D721Med (cell line): ENCODE data around the gene MYRIP.

Source experiments
- DNase-seq: peaks from one replicate; pipeline ENCODE4 v3.0.0; 2011; ENCODE audit warnings: low spot score; ENCODE audit not compliant: insufficient read length
- FAIRE-seq: peaks from 2 replicates; lab custom pipeline; 2011; peaks lifted over from hg19 to GRCh38; lab: Jason Lieb, UNC
- CTCF ChIP-seq: IDR thresholded peaks from 2 replicates; pipeline ENCODE4 v1.5.1; 2012; ENCODE audit warnings: mild to moderate bottlenecking, control low read depth; ENCODE audit not compliant: insufficient read depth; ENCODE audit errors: missing control alignments

MYRIP gene

GRCh38 chr3:39839484-39839883 is 30.1 kb downstream of the MYRIP start:
- DNase-seq (no peak), FAIRE-seq (no peak)
- TF ChIP-seq CTCF = no peak

DNA sequence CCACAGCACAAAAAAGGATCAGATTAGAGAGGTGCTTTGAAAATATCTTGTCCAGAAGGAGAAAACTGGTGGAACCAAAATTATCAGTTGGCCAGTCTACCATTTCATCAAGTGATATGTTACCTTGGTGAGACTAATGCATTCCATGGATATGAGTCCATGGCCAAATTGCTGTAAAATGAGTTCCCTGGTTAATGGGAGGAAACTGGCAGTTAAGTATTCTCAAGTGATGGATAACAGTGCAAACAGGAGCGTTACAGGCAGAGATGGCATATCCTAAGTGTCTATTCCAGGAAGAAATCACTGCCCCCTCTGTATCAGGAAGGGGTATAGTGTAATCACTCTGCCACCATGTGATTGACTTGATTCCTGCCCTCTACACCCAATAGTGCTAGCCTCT is 34.0 kb downstream of the MYRIP start:
- no peak for FAIRE-seq

GRCh38 chr3:39848365-39848764 is 39.0 kb downstream of the MYRIP start:
- no peak for DNase-seq
- no peak for FAIRE-seq
- no peak for TF ChIP-seq CTCF

More for the DNA sequence above, 34.0 kb downstream of the MYRIP start:
- TF ChIP-seq CTCF = no peak
- DNase-seq = no peak

DNA sequence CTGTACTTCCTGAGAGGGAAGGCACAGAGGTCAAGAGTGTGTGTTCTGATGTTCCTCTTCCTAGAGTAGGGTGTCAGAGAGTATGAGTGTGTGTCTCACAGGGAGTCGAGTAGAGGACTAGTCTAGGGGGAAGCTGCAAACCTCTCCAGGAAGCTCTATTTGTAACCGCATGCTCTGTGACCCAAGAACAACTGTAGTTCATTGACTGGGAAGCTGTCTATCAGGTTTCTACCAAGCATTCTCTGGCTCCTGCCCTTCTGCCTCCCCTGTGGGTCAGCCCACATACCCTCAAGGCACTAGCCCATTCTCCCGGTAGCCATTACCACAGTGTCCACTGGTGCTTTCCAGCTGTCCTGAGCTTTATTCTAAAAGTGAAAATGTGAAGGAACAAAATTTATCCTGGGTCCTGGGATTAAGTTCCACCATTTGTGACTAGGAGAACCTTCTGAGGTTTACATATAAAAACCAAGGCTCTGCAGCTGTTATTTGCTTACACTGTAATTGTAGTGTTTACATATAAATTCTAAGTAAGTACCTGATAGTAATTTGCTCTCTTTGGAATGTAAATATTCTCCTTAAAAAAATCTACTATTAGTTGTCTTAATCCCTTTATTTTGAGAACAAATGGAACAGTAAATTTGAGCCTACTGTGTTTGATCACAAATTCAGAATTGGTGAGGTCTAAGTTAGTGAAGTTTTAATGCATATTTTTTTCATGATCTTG is 40.7 kb downstream of the MYRIP start:
- no peak for TF ChIP-seq CTCF
- DNase-seq = no peak
- FAIRE-seq = no peak

- TF ChIP-seq CTCF = no peak
- DNase-seq = no peak
- no peak for FAIRE-seq
These were observed 41.3 kb downstream of the MYRIP start for GRCh38 chr3:39850716-39851032.

GRCh38 chr3:39855517-39855916 is 46.1 kb downstream of the MYRIP start:
- DNase-seq = no peak
- no peak for TF ChIP-seq CTCF
- no peak for FAIRE-seq

DNA sequence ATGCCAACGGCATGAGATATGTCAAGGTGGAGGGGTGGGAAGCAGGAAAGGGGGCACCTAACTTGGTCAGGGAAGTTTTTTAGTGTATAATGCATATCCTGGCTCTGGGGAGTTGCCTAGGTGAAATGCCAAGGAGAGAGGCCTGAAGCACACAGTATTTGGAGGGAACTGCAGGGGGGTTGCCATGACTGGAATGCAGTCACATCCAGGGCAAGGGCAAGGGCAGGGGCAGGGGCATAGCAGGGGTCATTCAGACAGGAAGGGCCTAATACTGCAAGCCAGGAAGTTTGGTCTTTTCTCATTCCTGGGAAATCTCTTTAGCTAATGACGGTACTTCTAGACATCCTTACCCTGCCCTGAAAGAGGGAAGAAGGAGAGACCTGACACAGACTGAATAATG is 60.5 kb downstream of the MYRIP start:
- FAIRE-seq (no peak), DNase-seq (no peak)
- no peak for TF ChIP-seq CTCF
